T-helper 2 cell treated with Interferon-gamma antibody and Interleukin-4, amounts not matched to agents 5 μg/mL and 100 μg/mL, for 36 hours (primary cell): ENCODE measurements around the gene NTF4.

Experiments
- DNase-seq: peaks from one replicate; pipeline ENCODE4 v3.0.0; 2021; ENCODE audit warnings: low spot score
- H3K27ac Mint-ChIP-seq: one replicate; pipeline ENCODE4 v1.8.0; 2021; ENCODE audit warnings: mild to moderate bottlenecking, mixed read lengths
- H3K27me3 Mint-ChIP-seq: one replicate; pipeline ENCODE4 v1.8.0; 2021; ENCODE audit warnings: low read depth, mixed read lengths
- H3K36me3 Mint-ChIP-seq: one replicate; pipeline ENCODE4 v1.8.0; 2021; ENCODE audit warnings: low read depth, mixed read lengths
- H3K4me1 Mint-ChIP-seq: one replicate; pipeline ENCODE4 v1.8.0; 2021; ENCODE audit warnings: low read depth, mixed read lengths
- H3K4me3 Mint-ChIP-seq: one replicate; pipeline ENCODE4 v1.8.0; 2022; ENCODE audit warnings: mild to moderate bottlenecking, moderate library complexity, mixed read lengths
- H3K9me3 Mint-ChIP-seq: one replicate; pipeline ENCODE4 v1.8.0; 2021; ENCODE audit warnings: mixed read lengths

Gene NTF4

DNA sequence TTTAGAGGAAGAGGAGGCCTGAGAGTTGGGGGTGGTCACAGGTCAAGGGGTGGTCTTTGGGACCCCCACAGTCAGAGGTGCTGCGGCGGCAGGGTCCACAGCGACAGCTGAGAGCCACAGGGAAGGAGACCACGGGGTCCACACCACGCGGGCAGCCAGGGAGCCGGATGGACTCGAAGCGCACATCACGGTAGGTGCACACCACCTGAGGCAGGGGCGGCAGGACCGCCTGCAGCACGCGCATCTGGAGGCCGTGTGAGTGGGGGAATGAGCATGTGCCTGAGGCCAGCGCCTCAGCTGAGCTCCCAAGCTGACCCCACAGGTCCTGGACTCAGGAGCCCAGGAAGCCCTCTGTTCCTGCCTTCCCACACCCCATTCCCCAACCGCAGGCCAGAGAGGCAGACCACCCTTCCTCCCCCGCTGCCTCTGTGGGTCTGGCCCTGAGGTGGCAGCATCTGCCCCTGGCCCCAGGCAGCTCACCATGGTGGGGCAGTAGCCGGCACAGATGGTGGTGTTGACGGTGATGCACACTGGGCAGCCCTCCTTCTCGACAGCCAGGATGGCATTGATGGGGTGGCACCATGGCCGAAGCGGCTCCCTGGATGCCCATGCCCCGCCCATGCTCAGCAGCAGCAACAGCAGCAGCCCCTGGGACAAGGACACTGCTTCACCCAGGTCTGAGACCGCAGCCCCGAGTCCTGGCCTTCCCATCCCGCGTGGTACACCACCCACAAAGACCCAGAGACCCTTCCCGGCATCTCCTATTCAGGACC, 48.4 kb downstream of the NTF4 start:
- Mint-ChIP-seq H3K4me3 (no peak overlapping the region), H3K27me3 (peaks cover 15% of the 10 kb centered on the region), H3K27ac (no peak overlapping the region), H3K9me3 (no peaks in the 10 kb centered on the region), H3K4me1 (peaks cover 16% of the 10 kb centered on the region), H3K36me3 (peaks cover 8% of the 10 kb centered on the region)
- DNase-seq = no peak

DNA sequence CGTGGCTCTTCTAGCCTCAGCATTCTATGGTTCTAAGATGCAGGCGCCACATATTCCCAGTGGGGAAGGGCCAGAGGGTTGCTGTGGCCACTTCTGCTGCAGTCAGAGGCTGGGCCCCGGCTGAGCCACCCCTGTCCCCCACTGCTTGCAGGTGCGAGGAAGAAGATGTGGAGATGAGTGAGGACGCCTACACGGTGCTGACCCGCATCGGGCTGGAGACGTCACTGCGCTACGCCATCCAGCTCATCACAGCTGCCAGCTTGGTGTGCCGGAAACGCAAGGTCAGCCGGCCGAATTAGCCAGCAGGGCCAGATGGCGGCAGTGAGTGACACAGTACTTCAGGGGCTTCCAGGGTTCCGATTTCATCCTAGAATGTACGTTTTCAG, 49.8 kb downstream of the NTF4 start:
- Mint-ChIP-seq H3K27me3 (peaks cover 11% of the 10 kb centered on the region), H3K4me3 (no peak overlapping the region), H3K4me1 (peaks cover 12% of the 10 kb centered on the region), H3K36me3 (peaks cover 14% of the 10 kb centered on the region), H3K27ac (no peak overlapping the region), H3K9me3 (no peaks in the 10 kb centered on the region)
- no peak for DNase-seq

DNA sequence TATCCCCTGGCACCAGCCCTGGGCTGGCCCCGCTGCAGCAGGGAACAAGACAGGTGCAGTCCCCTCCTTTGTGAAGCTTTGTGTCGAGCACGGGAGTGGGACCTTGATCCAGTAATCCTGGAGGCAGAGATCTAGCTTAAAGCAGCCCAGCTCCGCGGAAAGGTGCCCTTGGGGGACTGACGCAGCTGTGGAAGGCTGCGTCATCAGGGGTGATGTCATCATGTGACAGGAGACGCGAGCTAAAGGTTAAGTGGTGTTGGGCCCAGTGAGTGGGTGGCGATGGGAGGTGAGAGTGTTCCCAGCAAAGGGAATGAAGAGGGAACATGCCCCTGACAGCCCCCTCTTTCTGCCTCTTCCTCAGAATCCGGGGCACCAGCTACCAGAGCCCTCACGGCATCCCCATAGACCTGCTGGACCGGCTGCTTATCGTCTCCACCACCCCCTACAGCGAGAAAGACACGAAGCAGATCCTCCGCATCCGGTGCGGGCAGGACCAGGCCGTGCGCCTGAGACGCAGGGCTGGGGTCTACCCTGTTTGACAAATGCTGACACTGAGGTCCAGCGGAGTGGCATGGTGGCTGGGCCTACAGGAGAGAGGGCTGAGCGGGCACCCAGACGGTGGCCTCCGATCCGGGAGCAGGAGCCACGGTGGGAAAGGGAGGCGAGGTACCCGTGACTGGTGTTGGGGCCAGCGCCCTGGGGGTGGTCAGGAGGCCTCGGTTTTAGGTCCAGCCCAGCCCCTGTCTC, 50.3 kb downstream of the NTF4 start:
- no peaks in the 10 kb centered on the region for H3K9me3 Mint-ChIP-seq
- DNase-seq = no peak
- no peak overlapping the region for H3K4me3 Mint-ChIP-seq
- peaks cover 11% of the 10 kb centered on the region for H3K4me1 Mint-ChIP-seq
- H3K27me3 Mint-ChIP-seq = peaks cover 10% of the 10 kb centered on the region
- H3K36me3 Mint-ChIP-seq = peaks cover 14% of the 10 kb centered on the region
- no peak overlapping the region for H3K27ac Mint-ChIP-seq

DNA sequence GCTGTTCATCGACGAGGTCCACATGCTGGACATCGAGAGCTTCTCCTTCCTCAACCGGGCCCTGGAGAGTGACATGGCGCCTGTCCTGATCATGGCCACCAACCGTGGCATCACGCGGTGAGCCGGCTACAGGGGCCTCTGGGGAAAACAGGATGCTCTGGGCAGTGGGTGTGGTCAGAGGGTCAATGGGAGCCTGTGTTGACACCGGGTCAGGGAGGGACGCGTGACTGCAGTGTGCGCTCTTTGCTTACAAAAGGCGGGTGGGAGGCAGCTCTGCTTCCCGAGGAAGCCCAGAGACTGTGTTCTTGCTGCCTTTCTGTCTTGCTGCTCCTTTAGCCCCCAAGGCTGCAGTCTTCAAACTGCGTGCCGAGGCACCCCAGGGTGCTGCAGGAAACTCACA, 53.4 kb downstream of the NTF4 start:
- Mint-ChIP-seq H3K27ac (no peak overlapping the region), H3K27me3 (no peaks in the 10 kb centered on the region), H3K4me1 (no peaks in the 10 kb centered on the region), H3K9me3 (no peaks in the 10 kb centered on the region), H3K36me3 (peaks cover 20% of the 10 kb centered on the region), H3K4me3 (no peak overlapping the region)
- no peak for DNase-seq
